ENCODE results near the gene P2RX7.
A peak's percentile ranks its signal among the peaks of the same experiment; 100 is the strongest.

Gene P2RX7

GRCh38 chr12:121110211-121110940 lies 22.3 kb upstream of the P2RX7 start:
- peak; percentile 31 to 37 for DNase-seq (ENCODE audit: low read depth in 2 of 2)

GRCh38 chr12:121111684-121112083 lies 21.0 kb upstream of the P2RX7 start:
- DNase-seq (ENCODE audit: low read depth in 2 of 2): no peak

- no peak for DNase-seq (ENCODE audit: low read depth in 2 of 2)
Observed at GRCh38 chr12:121112496-121112895, 20.2 kb upstream of the P2RX7 start.

GRCh38 chr12:121113057-121113456 lies 19.6 kb upstream of the P2RX7 start:
- DNase-seq (ENCODE audit: low read depth in 2 of 2): no peak

- no peak for DNase-seq (ENCODE audit: low read depth in 2 of 2)
Observed at GRCh38 chr12:121114019-121114639, 18.5 kb upstream of the P2RX7 start.

- no peak for DNase-seq (ENCODE audit: low read depth in 2 of 2)
Observed at GRCh38 chr12:121114806-121115205, 17.9 kb upstream of the P2RX7 start.

- DNase-seq (ENCODE audit: low read depth in 2 of 2): no peak
Observed at GRCh38 chr12:121115530-121115929, 17.1 kb upstream of the P2RX7 start.

- no peak for DNase-seq (ENCODE audit: low read depth in 2 of 2)
Observed at GRCh38 chr12:121116318-121117225, 16.1 kb upstream of the P2RX7 start.

GRCh38 chr12:121117226-121117777 lies 15.4 kb upstream of the P2RX7 start:
- no peak for DNase-seq (ENCODE audit: low read depth in 2 of 2)

GRCh38 chr12:121120323-121120722 lies 12.4 kb upstream of the P2RX7 start:
- no peak for DNase-seq (ENCODE audit: low read depth in 2 of 2)

GRCh38 chr12:121120989-121121755 lies 11.5 kb upstream of the P2RX7 start:
- no peak for DNase-seq (ENCODE audit: low read depth in 2 of 2)

- no peak for DNase-seq (ENCODE audit: low read depth in 2 of 2)
Observed at GRCh38 chr12:121121805-121122204, 10.9 kb upstream of the P2RX7 start.

- no peak for DNase-seq (ENCODE audit: low read depth in 2 of 2)
Observed at GRCh38 chr12:121123488-121123887, 9.2 kb upstream of the P2RX7 start.

- DNase-seq (ENCODE audit: low read depth in 2 of 2): no peak
Observed at GRCh38 chr12:121124402-121125109, 8.1 kb upstream of the P2RX7 start.

GRCh38 chr12:121127501-121127900 lies 5.2 kb upstream of the P2RX7 start:
- DNase-seq (ENCODE audit: low read depth in 2 of 2): no peak

GRCh38 chr12:121128908-121129810 lies 3.5 kb upstream of the P2RX7 start:
- peak; percentile 52 to 67 for DNase-seq (ENCODE audit: low read depth in 2 of 2)

GRCh38 chr12:121129811-121130147 lies 2.9 kb upstream of the P2RX7 start:
- DNase-seq (ENCODE audit: low read depth in 2 of 2): no peak

- DNase-seq (ENCODE audit: low read depth in 2 of 2): no peak
Observed at GRCh38 chr12:121130866-121131373, 1.8 kb upstream of the P2RX7 start.

- DNase-seq (ENCODE audit: low read depth in 2 of 2): no peak
Observed at GRCh38 chr12:121131941-121132341, 735 bp upstream of the P2RX7 start.

GRCh38 chr12:121133838-121134237 lies 1.2 kb downstream of the P2RX7 start:
- DNase-seq (ENCODE audit: low read depth in 2 of 2): no peak

Data from stimulated activated CD8-positive, alpha-beta memory T cell treated with anti-CD3 and anti-CD28 coated beads, Interleukin-2, amount 100 ng/mL, for 1 hour (primary cell).